HTR-8/SVneo (cell line): ENCODE data around the gene NR2C2AP.
"Not testable (repeated sequence)": the region's sequence is repeated elsewhere in the genome, so short reads cannot be mapped to it uniquely, and the experiment has no call there.

Source experiments
- DNase-seq: peaks from one replicate; pipeline ENCODE4 v3.0.0; 2011; ENCODE audit warnings: low spot score, mixed read lengths; ENCODE audit not compliant: insufficient read length
- FAIRE-seq: peaks from 2 replicates; lab custom pipeline; 2011; peaks lifted over from hg19 to GRCh38; lab: Jason Lieb, UNC

NR2C2AP gene

DNA sequence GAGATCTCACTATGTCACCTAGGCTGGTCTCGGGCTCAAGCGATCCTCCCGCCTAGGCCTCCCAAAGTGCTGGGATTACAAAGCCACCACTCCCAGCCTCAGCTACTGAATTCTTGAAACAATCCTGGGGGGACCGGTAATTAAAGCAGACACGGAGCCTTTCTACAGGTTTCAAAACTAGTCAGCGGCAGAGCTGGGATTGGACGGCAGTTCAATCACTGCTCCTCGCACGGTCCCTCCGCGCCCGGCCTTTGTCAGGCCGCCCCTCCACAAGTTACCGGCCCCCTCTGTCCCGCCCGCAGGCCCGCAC, 11.5 kb downstream of the NR2C2AP start:
- DNase-seq = no peak
- FAIRE-seq = no peak

DNA sequence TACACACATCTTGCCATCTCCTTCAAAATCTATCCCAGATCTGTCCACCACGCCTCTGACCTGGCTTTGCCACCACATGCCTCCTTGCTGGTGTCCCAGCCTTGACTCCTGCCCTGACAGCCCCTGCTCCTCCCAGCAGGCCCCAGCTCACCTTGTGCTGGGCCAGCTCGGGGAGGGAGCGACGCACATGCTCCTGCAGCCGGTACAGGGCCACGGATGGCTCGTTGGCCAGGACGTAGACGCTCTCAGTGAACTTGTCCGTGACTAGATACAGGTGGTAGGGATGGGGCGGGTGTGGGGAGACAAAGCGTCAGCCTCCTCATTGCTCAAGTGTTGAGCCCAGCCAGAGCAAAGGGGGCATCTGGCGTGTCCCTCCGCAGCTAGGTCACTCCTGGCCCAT, 16.5 kb downstream of the NR2C2AP start:
- FAIRE-seq = peak; percentile 46
- no peak for DNase-seq

DNA sequence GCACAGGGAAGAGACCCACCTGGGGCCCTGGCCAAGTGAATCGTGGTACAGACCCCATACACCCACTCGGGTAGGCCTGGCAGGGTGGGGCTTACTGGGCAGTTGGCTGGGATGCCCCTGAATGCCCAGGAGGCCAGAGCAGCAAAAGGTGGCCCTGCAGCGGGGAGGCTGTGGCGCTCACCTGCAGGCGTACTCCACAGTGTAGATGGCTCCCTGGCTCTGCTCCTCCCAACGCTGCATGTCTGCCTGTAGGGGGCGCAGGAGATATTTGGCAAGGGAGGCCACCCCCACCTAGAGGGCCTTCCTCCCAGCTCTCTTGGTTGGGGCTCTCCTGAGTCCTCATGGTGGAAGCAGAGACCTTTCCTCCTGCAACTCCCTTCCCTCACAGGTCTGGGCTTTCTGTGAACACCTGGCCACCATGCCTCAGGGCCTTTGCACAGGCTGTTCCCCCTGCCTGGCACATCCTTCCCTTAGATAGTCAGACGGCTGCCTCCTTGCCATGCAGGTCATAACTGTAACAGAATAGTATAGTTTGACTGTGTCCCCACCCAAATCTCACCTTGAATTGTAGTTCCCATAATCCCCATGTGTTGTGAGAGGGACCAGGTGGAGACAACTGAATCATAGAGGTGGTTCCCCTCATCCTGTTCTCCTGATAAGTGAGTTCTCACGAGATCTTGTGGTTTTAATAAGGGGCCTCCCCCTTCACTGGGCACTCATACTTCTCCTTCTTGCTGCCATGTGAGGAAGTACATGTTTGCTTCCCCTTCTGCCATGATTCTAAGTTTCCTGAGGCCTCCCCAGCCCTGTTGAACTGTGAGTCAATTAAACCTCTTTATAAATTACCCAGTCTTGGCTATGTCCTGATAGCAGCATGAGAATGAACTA, 17.1 kb downstream of the NR2C2AP start:
- DNase-seq = no peak
- peak; percentile 20 for FAIRE-seq

DNA sequence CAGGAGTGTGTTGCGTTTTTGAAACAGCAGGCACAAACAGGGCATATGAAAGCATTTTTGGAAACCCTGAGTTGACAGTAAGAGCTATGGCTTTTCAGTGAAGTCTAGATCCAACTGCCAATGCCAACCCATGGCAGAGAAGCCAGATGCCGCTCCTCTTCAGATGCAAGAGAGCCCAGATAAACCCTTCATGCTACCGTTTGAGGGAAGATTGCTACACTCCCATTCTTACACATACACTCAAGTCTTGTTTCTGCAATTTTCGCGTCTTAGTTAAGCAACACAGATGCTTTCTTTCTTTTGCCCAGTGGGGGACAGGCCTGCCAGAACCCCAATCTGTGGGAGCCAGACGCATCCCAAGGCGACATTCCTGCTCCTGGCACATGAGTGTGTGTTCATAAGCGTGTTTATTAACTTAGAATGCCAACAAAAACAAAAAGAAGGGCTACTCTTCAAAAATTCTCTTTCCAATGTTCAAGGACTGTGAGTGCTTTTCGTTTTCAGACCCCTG, 21.7 kb downstream of the NR2C2AP start:
- DNase-seq = no peak
- no peak for FAIRE-seq

DNA sequence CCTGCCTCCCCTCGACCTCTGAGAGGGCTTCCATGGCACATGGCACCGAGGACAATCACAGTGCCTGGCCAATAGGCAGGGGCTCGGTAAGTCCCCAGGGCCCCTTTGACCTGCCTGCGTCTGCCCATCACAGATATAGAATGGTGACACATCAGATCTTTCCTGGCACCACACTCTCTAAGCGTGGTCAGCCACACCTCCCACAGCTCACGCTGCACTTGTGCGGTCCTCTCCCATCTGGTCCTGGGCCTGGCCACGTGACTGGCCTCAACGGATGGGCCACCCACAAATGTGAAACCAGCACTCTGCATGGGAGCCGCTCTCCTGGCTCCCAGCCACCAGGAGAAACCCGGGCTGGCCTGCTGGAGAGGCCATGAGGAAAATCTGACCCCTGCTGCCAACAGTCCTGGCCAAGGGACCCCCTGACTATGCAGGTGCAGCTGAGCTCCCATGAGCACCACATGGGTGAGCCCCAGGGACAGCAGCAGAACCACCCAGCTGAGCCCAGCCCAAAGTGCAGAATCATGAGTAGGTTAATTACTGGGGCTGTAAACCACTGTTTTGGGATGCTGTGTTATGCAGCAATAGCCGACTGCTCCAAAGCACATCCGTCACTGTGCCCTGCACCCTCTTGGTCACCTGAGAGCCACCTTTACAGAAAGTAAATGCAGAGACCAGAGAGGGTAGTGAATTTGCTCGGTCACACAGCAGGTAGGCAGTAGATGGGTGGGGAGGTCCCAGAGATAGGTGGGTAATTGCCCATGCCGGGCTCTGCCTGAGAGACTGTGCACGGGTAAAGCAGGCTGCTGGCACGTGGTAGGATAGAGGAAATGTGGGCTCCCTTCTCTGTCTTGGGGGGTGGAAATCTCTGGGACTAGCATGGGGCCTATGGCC, 23.4 kb downstream of the NR2C2AP start:
- no peak for FAIRE-seq
- no peak for DNase-seq

DNA sequence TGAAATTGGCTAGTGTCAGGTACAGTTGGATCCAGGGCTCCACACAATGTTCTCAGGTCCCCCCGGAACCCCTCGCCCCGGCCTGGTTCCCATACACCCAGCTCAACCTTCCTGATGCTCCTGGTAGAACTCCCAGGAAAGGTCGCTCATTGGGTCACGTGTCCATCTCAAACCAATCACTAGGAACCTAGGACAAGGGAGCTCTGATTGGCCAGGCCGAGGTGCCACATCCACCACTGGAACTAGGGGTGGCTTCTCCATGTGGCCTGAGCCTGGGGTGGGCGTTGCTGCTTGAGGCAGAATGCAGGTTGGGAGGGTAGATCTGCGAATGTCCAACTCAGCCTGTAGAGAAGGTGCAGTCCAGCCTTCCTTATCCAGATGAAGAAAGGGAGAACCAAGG, 26.3 kb downstream of the NR2C2AP start:
- DNase-seq (no peak), FAIRE-seq (no peak)

DNA sequence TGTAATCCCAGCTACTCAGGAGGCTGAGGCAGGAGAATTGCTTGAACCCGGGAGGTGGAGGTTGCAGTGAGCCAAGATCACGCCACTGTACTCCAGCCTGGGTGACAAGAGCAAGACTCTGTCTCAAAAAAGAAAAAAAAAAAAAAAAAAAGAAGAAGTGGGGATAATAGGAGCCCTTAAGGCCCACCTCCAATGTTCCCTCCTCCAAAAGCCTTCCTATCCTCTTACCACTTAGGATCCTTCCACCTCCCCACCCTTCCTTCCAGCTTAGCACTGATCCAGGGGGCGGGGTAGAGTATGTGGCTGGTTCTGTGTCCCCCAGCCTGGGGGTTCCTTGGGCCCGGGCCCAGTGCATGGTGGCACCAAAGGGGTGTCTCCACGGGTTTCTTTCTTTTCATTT, 30.0 kb downstream of the NR2C2AP start:
- FAIRE-seq, DNase-seq: not testable (repeated sequence)

DNA sequence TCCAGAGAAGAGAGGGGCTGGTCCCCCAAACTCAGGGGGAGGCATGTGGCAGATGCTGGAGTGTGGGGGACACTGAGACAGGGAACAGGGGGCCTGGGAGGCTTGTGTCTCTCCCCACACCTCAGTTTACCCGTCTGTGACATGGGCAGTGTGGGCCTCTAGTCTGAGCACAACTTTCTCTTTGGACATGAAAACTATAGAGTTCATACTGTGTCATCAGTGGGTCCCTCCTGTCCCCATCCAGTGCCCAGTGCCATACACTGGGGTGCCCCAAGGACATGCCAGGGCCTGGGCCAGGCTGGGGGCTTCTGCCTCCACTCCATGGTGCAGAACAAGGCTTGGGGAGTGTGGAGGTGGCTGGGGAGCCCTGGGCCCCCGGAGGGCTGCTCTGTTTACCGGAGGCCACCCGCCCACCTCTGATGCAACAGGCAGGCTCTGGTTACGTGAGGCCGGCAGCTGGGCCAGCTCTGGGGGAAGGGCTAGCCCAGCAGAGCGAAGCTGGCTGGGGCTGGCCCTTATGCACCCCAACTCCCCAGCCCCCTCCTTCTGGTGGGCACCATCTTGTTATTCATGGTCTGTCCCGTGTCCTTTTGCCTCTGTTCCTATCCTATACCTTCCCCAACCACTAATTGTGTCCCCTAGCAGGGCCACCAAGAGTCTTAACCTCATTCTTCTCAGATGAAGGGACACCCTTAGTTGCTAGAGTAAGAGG, 31.2 kb downstream of the NR2C2AP start:
- no peak for FAIRE-seq
- DNase-seq = peak; percentile 50

DNA sequence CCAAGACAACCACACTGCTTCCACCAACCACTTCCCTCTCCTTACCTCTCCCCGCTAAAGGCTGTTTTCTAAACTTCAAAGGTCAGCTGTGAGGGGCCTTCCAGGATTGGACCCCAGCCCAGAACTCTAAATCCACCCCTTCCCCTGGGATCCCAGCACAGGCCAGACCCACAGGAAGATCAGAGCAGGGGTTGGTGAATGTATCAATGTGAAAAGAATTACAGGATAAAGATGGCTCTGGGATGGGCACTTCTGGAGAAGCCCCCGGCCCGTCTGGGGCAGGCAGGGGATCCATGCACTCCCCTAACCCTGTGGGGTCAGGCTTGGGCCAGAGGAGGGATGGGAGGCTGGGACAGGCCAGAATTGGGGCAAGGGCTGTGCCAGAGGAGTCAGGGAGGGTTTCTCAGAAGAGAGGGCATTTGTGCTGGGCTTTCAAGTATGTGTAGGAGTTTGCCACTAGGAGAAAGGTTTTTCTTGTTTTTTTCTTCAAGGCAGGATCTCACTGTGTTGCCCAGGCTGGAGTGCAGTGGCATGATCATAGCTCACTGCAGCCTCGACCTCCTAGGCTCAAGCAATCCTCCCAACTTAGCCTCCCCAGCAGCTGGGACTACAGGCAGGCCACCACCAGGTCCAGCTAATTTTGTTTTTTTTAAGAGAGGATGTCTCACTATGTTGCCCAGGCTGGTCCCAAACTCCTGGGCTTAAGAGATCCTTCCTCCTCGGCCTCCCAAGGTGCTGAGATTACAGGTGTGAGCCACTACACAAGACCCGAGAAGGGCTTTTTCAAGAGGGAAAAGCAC, 32.1 kb downstream of the NR2C2AP start:
- FAIRE-seq = no peak
- DNase-seq = no peak

DNA sequence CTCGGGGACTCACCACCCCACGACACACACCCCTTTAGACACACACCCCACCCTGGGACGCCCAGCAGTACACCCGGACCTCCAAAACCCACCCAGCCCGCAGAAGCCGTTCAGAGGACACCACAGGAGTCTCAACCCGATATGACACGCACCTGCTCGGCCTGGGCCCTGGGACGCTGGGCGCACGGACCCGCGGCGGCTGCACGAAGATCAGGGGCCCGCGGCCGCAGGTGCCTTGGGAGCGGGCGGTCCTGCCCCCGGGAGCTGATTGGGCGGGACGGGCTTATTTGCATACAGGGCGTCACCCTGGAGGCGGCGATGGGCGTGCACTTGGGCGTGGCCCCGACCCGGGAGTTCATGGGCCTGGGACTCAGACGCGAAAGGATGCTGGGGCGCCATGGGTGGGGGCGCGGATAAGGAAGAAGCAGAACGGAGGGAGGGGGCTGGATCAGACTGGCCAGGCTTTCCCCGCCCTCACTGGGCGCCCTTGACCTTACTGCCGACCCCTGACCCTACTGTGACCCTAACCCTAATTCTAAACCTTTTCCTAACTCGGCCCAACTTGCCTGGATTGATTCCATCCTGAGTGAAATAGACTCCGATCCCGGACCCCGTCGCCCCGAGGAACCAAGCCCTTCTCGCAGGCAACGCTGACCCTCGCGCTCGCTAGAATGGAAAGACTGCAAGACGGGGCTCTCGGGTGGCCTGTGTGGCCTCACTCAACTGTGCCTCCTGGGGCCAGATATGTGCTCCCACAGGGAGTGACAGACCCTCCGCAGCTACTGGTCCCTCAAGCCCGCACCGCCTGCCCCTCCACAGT, 33.0 kb downstream of the NR2C2AP start, which contains the start of gene MEF2B:
MEF2B (minus strand) TSS at position 211 of the 820 bp plus-strand sequence. CDS start 19,528 bp downstream, outside the sequence.
- DNase-seq (no peak), FAIRE-seq (no peak)

DNA sequence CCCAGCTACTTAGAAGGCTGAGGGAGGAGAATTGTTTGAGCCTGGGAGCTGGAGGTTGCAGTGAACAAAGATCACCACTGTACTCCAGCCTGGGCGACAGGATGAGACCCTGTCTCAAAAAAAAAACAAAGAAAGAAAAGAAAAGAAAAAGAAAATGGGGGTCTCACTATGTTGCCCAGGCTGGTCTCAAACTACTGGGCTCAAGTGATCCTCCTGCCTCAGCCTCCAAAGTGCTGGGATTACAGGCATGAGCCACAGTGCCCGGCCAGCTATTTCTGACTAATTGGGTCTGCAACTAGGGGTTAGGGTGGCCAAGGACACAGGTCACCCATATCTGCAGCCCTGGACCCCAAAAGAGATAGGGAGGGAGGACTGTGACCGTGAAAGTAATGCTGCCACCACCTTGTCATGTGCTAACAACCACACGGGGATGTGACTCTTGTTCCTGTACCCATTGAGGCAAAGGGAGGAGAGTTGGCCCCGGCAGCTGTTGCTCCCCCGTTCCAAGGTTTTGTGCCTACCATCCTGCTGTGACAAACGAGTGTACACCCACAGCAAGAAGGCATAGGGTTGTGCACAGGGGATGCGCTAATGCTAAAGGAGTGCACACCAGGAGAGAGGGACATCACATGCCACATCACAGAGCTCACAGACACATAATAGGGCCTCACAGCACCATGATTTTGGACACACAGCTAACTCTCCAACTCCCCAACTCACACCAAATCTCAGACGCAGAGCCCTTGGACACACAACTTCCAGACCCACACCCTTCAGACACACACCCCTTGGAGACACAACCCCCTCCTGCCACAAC, 33.8 kb downstream of the NR2C2AP start:
- FAIRE-seq = peak; percentile 84
- no peak for DNase-seq

DNA sequence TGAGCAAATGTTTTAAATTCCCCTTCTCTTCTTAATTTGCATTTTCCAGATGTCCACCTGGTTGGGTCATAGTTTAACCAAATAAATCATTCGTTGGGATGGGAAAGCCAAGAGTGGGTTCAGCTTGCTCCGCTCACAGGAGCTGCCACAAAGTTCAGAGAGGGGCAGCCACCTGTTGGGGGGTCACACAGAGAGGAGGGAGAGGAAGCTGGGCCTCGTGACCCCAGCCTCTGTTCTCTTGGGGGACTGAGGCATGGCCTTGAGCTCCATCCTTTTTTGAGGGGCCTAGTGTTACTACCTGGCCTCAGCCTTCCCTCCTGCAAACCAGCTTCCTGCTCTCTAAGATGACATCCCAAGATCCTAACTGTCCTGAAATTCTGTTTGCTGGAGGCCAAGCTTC, 35.6 kb downstream of the NR2C2AP start:
- FAIRE-seq = no peak
- no peak for DNase-seq

DNA sequence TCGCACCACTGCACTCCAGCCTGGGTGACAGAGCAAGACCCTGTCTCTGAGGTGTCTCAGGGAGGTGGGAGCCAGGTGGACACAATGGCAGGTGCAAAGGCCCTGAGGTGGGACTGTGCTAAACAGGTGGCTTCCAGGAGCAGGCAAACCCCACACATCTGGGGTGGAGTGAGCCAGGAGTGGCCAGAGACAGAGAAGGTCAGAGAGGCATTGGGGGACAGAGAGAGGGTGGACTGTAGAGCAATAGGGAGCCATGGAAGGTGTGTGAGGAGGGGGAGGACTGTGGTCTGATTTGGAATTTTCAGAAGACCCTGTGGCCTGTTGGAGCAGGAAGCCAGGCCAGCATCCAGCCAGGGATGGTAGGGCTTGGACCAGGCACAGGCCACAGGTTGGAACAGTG, 37.8 kb downstream of the NR2C2AP start:
- no peak for FAIRE-seq
- no peak for DNase-seq

DNA sequence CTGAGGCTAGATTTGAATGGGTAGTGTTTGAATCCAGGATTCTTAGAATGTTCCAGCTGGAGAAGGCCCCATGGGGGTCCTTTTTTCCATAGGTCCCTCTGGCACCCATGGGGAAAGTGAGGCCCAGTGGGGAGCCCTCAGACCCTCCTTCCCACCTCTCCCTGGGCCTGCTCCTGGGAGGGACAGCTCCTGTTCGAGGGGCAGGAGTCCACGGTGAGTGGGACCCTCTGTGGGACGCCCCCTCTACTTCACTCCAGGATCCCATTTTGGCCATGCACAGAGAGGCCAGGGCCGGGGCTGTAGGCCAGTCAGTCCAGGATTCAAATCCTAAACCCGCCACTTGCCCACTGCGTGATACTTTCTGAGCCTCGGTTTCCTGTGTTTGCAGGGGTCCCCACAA, 40.7 kb downstream of the NR2C2AP start:
- DNase-seq = no peak
- no peak for FAIRE-seq

DNA sequence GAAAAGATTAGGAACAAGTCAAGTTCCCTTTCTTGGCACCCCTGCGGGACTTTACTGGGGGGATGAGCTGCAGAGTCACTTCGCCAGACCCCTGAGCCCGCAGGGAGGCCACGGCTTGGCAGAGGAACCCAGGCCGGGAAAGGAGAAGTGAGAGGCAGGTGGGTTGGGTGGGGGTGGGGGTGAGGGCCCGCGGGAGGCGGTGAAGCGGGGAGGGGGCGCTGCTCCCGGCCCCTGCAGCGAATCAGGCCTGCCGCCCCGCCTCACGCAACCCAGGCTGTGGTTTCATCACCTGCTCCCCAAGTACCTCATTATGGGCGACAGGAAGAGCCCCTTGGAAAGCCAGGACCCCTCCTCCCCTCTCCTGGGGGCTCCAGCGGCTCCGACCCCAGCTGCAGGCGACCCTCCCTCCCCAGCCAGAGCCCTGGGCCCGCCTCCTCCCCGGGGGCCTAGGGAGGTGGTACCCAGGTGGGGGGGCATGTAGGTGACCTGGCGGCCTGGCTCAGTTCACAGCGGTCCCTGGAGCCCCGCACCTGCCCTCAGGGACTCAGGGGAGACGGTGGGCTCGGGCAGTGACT, 42.7 kb downstream of the NR2C2AP start:
- no peak for FAIRE-seq

DNA sequence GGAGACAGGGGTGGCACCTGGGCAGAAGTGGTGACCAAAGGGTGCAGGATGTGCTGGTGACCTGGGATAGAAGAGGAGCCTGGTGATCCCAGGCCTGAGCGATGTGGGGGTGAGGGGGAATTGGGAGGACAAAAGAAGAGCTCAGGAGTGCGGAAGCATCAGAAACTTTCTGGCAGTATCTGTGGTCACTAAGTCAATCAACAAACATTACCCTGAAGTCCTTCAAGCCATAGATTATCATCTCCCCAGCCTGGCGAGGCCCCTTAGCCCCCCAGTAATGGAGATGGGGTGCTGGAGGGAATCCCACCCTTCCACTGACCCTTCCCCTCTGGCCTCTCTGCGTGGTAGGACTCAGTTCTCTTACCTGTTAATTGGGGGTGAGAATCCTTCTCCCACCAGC, 43.7 kb downstream of the NR2C2AP start:
- DNase-seq (no peak), FAIRE-seq (no peak)

More for the DNA sequence above, 42.7 kb downstream of the NR2C2AP start:
- DNase-seq = no peak

DNA sequence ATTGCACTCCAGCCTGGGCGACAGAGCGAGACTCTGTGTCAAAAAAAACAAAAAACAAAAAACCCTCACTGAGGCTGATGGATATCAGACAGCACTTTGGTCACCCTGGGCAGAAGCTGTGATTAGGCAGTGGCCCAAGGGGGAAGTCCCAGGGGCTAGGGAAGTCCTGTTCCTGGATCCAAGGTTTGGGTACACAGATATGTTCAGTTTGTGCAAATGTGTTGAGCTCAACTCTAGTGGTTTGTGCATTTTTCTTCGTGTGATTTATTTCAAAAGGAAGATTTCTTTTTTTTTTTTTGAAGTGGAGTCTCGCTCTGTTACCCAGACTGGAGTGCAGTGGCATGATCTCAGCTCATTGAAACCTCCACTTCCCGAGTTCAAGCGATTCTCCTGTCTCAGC, 45.4 kb downstream of the NR2C2AP start:
- FAIRE-seq = no peak
- no peak for DNase-seq
